ENCODE results near the gene NFXL1.

- no peak for TF ChIP-seq POLR2A (IDR thresholded peaks at IDR 0.05)
- no peak for TF ChIP-seq CTCF (IDR thresholded peaks at IDR 0.05)
- TF ChIP-seq EP300 (IDR thresholded peaks at IDR 0.05): no peak
Observed at GRCh38 chr4:47942081-47942819, 27.9 kb upstream of the NFXL1 start.
